ENCODE results near the gene AADAT. TPM values are rescaled to one million over a fixed set of nuclear protein-coding genes. Genes with fewer than 3 reads are reported as not detected.

The AADAT gene
- total RNA-seq (2011; cell fraction: chromatin; rRNA removed; ENCODE audit: low replicate concordance): 0.65 TPM in 1 of 2 replicates, not detected in the other
- not detected in 2 replicates for total RNA-seq (2011; cell fraction: nucleolus; rRNA removed)
- not detected in 2 replicates for total RNA-seq (2011; cell fraction: nucleoplasm; rRNA removed)
- total RNA-seq (2014; rRNA removed) (not detected in 2 replicates), total RNA-seq (2014; rRNA removed; fragmentation: Illumina TruSeq; extraction: Trizol) (not detected in 2 replicates), total RNA-seq (2015; rRNA removed; fragmentation: Illumina TruSeq; extraction: Trizol) (not detected in 2 replicates), total RNA-seq (2021) (0.11 TPM in 1 of 2 replicates, not detected in the other), polyA plus RNA-seq (2011; rRNA removed) (0.07 TPM in 1 of 2 replicates, not detected in the other), polyA plus RNA-seq (2014; fragmentation: Illumina TruSeq; extraction: Trizol) (not detected in 2 replicates), polyA plus RNA-seq (2014; fragmentation: Nextera tagmentation; extraction: Ambion mirVana) (under 1 TPM in 1 of 2 experiments, not detected in 1; 0.06 TPM), polyA plus RNA-seq (2014; rRNA removed) (0.05 TPM in 1 of 2 replicates, not detected in the other), polyA minus RNA-seq (2011; rRNA and poly(A)+ RNA removed) (not detected in 2 replicates), Bru-seq, nascent RNA (percentile 15 among the genes with signal in this experiment), BruChase-seq, experiment 1, labeled RNA remaining after a 2-hour chase (percentile 15 among the genes with signal in this experiment), BruChase-seq, experiment 2, labeled RNA remaining after a 6-hour chase (percentile 22 among the genes with signal in this experiment)
- polyA plus RNA-seq (2011; cell fraction: cytosol; rRNA removed): not detected in 2 replicates
- polyA plus RNA-seq (2011; cell fraction: nucleus; rRNA removed): not detected in 2 replicates
- 0.04 and 0.06 TPM in 2 replicates for polyA plus RNA-seq (2012)
- not detected in 2 replicates for polyA minus RNA-seq (2011; cell fraction: cytosol; rRNA and poly(A)+ RNA removed)
- not detected in 2 replicates for polyA minus RNA-seq (2011; cell fraction: nucleus; rRNA and poly(A)+ RNA removed)
- long read RNA-seq, experiment 1: 0 reads
- long read RNA-seq, experiment 2: 0 reads
- long read RNA-seq, experiment 3: 0 reads

- H3K4me2 ChIP-seq (ENCODE audit: insufficient read depth, low read length): no peak within 1 kb of the TSS
- BruUV-seq (replicated peaks): no TSS peak
- H3K79me2 ChIP-seq (ENCODE audit: control insufficient read depth, insufficient read depth, low read length): no peaks in the 10 kb centered on the region
- ATAC-seq (peak; percentile 96), DNase-seq (ENCODE audit: extremely low read depth in 1 of 4, low spot score in 3 of 4) (peak; percentile 33 to 42 (median 42)), FAIRE-seq (no peak)
- 25% methylated on average over 20 of the region's 80 CpGs for WGBS (ENCODE audit: insufficient coverage, low coverage, missing lambda C conversion rate)
- peaks cover 0 to 7% of the 10 kb centered on the region in 2 experiments; a peak in 1 of 5 replicates for H3K4me1 ChIP-seq (replicated peaks in 1 of 2; ENCODE audit: control insufficient read depth in 2 of 2, insufficient read depth in 2 of 2, low read length in 2 of 2)
- H3K9me1 ChIP-seq (ENCODE audit: control insufficient read depth, insufficient read depth, low read length): no peaks in the 10 kb centered on the region
- ChIA-PET POLR2A (no interaction called here), CTCF (ENCODE audit: low intra/inter-chr PET ratio) (interaction anchor here (0.7 kb wide), 1 partner anchor 280 kb away, joined by 3 read pairs; no protein-coding TSS in a partner anchor)
- no peaks in the 10 kb centered on the region; a peak in 1 of 5 replicates for H3K27me3 ChIP-seq (ENCODE audit: control insufficient read depth in 2 of 2, insufficient read depth in 2 of 2, low read length in 2 of 2)
- no peak within 1 kb of the TSS for H3K4me3 ChIP-seq
- H2AFZ ChIP-seq (ENCODE audit: low read depth, low read length): no peak within 1 kb of the TSS
- intact Hi-C loops (cut with micrococcal nuclease) (no loop called here), in situ Hi-C loops (cut with MboI) (no loop called here)
- no peak within 1 kb of the TSS for H3K9ac ChIP-seq (ENCODE audit: insufficient read depth in 1 of 2, low read depth in 2 of 2, low read length in 2 of 2)
- no peaks in the 10 kb centered on the region for H4K20me1 ChIP-seq (replicated peaks; ENCODE audit: control insufficient read depth, insufficient read depth, low read length)
- H3K27ac ChIP-seq (ENCODE audit: extremely low read depth, low read depth, low read length): no peak within 1 kb of the TSS
- H3K36me3 ChIP-seq (ENCODE audit: control insufficient read depth, insufficient read depth, low read length): no peaks in the 10 kb centered on the region
- H3K9me3 ChIP-seq (replicated peaks; ENCODE audit: control insufficient read depth, insufficient read depth, low read depth, low read length): no peaks in the 10 kb centered on the region
- TF ChIP-seq CHCHD3 (CRISPR knock-in tag; IDR thresholded peaks at IDR 0.05) (no peak), ZNF311 (CRISPR knock-in tag; IDR thresholded peaks at IDR 0.05) (no peak), GABPA (tag; conservative IDR thresholded peaks at IDR 0.05; ENCODE audit: low read depth) (0 out of 2 replicates have a peak, but pooled peaks have one; percentile 16), ZNF695 (CRISPR knock-in tag; IDR thresholded peaks at IDR 0.05) (no peak), ZKSCAN1 (IDR thresholded peaks at IDR 0.05; ENCODE audit: low read depth, low read length) (no peak), OTX1 (CRISPR knock-in tag; IDR thresholded peaks at IDR 0.05) (no peak), CUX1 (CRISPR knock-in tag; IDR thresholded peaks at IDR 0.05) (no peak), CTCF (IDR thresholded peaks at IDR 0.05 in 2 of 3, conservative IDR thresholded peaks at IDR 0.05 in 1 of 3; ENCODE audit: insufficient read depth in 2 of 3, low read depth in 1 of 3, low read length in 3 of 3) (peak; percentile 22 to 40 (median 24); a peak in 3 of 6 replicates), BRD4 (IDR thresholded peaks at IDR 0.05) (no peak), MCM2 (IDR thresholded peaks at IDR 0.05; ENCODE audit: low read depth) (no peak), MEF2A (IDR thresholded peaks at IDR 0.05; ENCODE audit: control insufficient read depth, low read depth, low read length) (no peak)
These were observed at the start of gene AADAT for GRCh38 chr4:170089668-170090351. TSS of gene AADAT (minus strand) at chr4:170089956. CDS start at chr4:170089690, 266 bp downstream.

All from K562 (cell line).